ENCODE measurements around the gene RNU1-1.
"Not testable (repeated sequence)": the region's sequence is repeated elsewhere in the genome, so short reads cannot be mapped to it uniquely, and the experiment has no call there.

Gene RNU1-1

GRCh38 chr1:16498573-16499413, 15.3 kb downstream of the RNU1-1 start:
- TF ChIP-seq ZFX (IDR thresholded peaks at IDR 0.05; ENCODE audit: borderline replicate concordance) (no peak), CTCF (IDR thresholded peaks at IDR 0.05) (no peak)
- H3K27ac ChIP-seq = peak overlapping the region; percentile 66

- H3K27ac ChIP-seq = not testable (repeated sequence)
Observed at GRCh38 chr1:16498047-16498446, 16.0 kb downstream of the RNU1-1 start.

GRCh38 chr1:16497474-16497904, 16.6 kb downstream of the RNU1-1 start:
- H3K27ac ChIP-seq = not testable (repeated sequence)

- not testable (repeated sequence) for H3K27ac ChIP-seq
Observed at GRCh38 chr1:16493731-16494130, 20.4 kb downstream of the RNU1-1 start.

- H3K27ac ChIP-seq = not testable (repeated sequence)
Observed at GRCh38 chr1:16492937-16493336, 21.1 kb downstream of the RNU1-1 start.

- TF ChIP-seq CTCF (IDR thresholded peaks at IDR 0.05) (no peak), ZFX (IDR thresholded peaks at IDR 0.05; ENCODE audit: borderline replicate concordance) (no peak)
- H3K27ac ChIP-seq = no peak overlapping the region
Observed at GRCh38 chr1:16491056-16491675, 22.9 kb downstream of the RNU1-1 start.

- H3K27ac ChIP-seq = not testable (repeated sequence)
Observed at GRCh38 chr1:16489195-16489880, 24.7 kb downstream of the RNU1-1 start.

- H3K27ac ChIP-seq = not testable (repeated sequence)
Observed at GRCh38 chr1:16487011-16487410, 27.1 kb downstream of the RNU1-1 start.

- H3K27ac ChIP-seq = not testable (repeated sequence)
Observed at GRCh38 chr1:16486316-16486715, 27.8 kb downstream of the RNU1-1 start.

- TF ChIP-seq CTCF (IDR thresholded peaks at IDR 0.05) (no peak), ZFX (IDR thresholded peaks at IDR 0.05; ENCODE audit: borderline replicate concordance) (no peak)
- no peak overlapping the region for H3K27ac ChIP-seq
Observed at GRCh38 chr1:16484931-16485330, 29.2 kb downstream of the RNU1-1 start.

GRCh38 chr1:16484501-16484835, 29.6 kb downstream of the RNU1-1 start:
- no peak overlapping the region for H3K27ac ChIP-seq
- no peak for TF ChIP-seq ZFX (IDR thresholded peaks at IDR 0.05; ENCODE audit: borderline replicate concordance)
- no peak for TF ChIP-seq CTCF (IDR thresholded peaks at IDR 0.05)

- not testable (repeated sequence) for H3K27ac ChIP-seq
Observed at GRCh38 chr1:16483639-16484500, 30.2 kb downstream of the RNU1-1 start.

GRCh38 chr1:16483146-16483545, 30.9 kb downstream of the RNU1-1 start:
- H3K27ac ChIP-seq = not testable (repeated sequence)

Measured in 22Rv1 (cell line).